Esophagus muscularis mucosa (tissue), 4 donors: ENCODE measurements around the gene REX1BD. TPM values are rescaled to one million over a fixed set of nuclear protein-coding genes. Genes with fewer than 3 reads are reported as not detected.

Experiments used
- DNase-seq: peaks from one replicate; pipeline ENCODE4 v3.0.0-alpha.2; 2017; ENCODE audit errors: extremely low spot score
- H3K27ac ChIP-seq, 4 donors: fragments of 200-600 bp; sonication (generic); replicated peaks in 1 of 4; 1 replicate in 3 of 4; 2 replicates in 1 of 4; pipeline ENCODE4 v1.5.1; 2016 to 2019; ENCODE audit warnings: mild to moderate bottlenecking in 1 of 4
- H3K27me3 ChIP-seq, 4 donors: fragments of 200-600 bp; sonication (generic); one replicate each; pipeline versions ENCODE4 v1.5.1 to v1.6.0; 2016 to 2019
- H3K36me3 ChIP-seq, 4 donors: fragments of 200-600 bp; sonication (generic); one replicate each; pipeline ENCODE4 v1.5.1; 2016 to 2019
- H3K4me1 ChIP-seq, 4 donors: fragments of 200-600 bp; sonication (generic); one replicate each; pipeline ENCODE4 v1.5.1; 2016 to 2019
- H3K4me3 ChIP-seq, 4 donors: fragments of 200-600 bp; sonication (generic); 1 replicate in 2 of 4; 2 replicates in 2 of 4; pipeline ENCODE4 v1.5.1; 2016 to 2019; ENCODE audit warnings: mild to moderate bottlenecking in 4 of 4, moderate library complexity in 1 of 4
- H3K9me3 ChIP-seq, 4 donors: fragments of 200-600 bp; sonication (generic); 1 replicate in 3 of 4; 2 replicates in 1 of 4; pipeline ENCODE4 v1.5.1; 2016 to 2019
- EP300 ChIP-seq: sonication (generic); formaldehyde crosslinking; IDR thresholded peaks from one replicate; pipeline ENCODE4 v1.6.1; 2017; ENCODE audit warnings: antibody characterized with exemption
- POLR2A ChIP-seq: fragments of 450-650 bp; IDR thresholded peaks from one replicate; pipeline ENCODE4 v1.6.1; 2017; ENCODE audit warnings: antibody characterized with exemption, moderate library complexity, mild to moderate bottlenecking, low read depth
- POLR2AphosphoS5 ChIP-seq, 2 donors: sonication (generic); formaldehyde crosslinking; IDR thresholded peaks; one replicate each; pipeline ENCODE4 v1.6.1; 2017; ENCODE audit warnings: antibody characterized with exemption in 2 of 2
- WGBS: methylation state at CpG from one replicate; pipeline ENCODE4 v1.1.5; 2018; 5-methylcytosine and 5-hydroxymethylcytosine counted together
- intact Hi-C: fragments of 100-400 bp; cut with DNase I; formaldehyde crosslinking; loops from one replicate; pipeline ENCODE4 v1.15.1; 2023
- total RNA-seq, 4 donors: library from RNA; depleted of rRNA; stranded (reverse); fragments of >200 nt; gene quantifications; one replicate each; pipeline versions ENCODE4 v1.1.0 to v1.2.1, GENCODE V29; 2016
- TF ChIP-seq, protein P1 (sequence below), 3 experiments: fragments of 200-600 bp in 2 of 3; fragments of 450-650 bp in 1 of 3; sonication (generic) in 2 of 3; IDR thresholded peaks; one replicate each; pipeline ENCODE4 v1.5.1; 2017 to 2019; ENCODE audit warnings: antibody characterized with exemption in 3 of 3, mild to moderate bottlenecking in 2 of 3, moderate library complexity in 1 of 3

REX1BD gene
- total RNA-seq, 4 donors from 2014 or later = 56.1 to 77.7 (median 67.0) TPM

DNA sequence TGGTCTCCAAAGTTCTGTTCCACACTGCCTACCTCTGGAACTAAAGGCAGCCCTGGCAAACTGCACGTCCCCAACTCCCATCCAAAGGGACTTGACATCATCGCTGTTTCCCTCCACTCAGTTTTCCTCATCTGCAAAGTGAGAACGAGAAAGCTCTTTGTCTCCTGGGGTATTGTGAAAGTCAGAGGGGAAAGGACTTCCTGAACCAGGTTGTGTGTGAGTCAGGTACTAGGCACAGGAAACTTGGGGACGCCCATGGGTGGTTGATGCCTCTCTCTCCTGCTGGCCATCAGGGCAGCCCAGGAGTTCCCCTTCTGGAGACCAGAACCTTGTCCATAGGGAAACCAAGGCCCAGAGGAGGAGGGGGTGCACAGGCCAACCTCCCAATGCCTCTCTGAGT, 13.3 kb downstream of the REX1BD start:
- no peak for DNase-seq
- Histone ChIP-seq H3K4me1 (peaks cover 7 to 33% (median 25%) of the 10 kb centered on the region in 4 donors), H3K36me3 (no peaks in the 10 kb centered on the region), H3K4me3 (no peak overlapping the region), H3K27me3 (peaks cover 7 to 90% (median 36%) of the 10 kb centered on the region in 4 donors), H3K27ac (no peak overlapping the region), H3K9me3 (no peaks in the 10 kb centered on the region)
- 95% methylated on average over 4 of the region's 4 CpGs for WGBS
- intact Hi-C loops = no loop called here
- TF ChIP-seq EP300 (no peak), POLR2A (no peak), POLR2AphosphoS5 (IDR thresholded peaks at IDR 0.05) (no peak)
- TF ChIP-seq, protein P1, sequence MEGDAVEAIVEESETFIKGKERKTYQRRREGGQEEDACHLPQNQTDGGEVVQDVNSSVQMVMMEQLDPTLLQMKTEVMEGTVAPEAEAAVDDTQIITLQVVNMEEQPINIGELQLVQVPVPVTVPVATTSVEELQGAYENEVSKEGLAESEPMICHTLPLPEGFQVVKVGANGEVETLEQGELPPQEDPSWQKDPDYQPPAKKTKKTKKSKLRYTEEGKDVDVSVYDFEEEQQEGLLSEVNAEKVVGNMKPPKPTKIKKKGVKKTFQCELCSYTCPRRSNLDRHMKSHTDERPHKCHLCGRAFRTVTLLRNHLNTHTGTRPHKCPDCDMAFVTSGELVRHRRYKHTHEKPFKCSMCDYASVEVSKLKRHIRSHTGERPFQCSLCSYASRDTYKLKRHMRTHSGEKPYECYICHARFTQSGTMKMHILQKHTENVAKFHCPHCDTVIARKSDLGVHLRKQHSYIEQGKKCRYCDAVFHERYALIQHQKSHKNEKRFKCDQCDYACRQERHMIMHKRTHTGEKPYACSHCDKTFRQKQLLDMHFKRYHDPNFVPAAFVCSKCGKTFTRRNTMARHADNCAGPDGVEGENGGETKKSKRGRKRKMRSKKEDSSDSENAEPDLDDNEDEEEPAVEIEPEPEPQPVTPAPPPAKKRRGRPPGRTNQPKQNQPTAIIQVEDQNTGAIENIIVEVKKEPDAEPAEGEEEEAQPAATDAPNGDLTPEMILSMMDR (IDR thresholded peaks at IDR 0.05) = no peak

DNA sequence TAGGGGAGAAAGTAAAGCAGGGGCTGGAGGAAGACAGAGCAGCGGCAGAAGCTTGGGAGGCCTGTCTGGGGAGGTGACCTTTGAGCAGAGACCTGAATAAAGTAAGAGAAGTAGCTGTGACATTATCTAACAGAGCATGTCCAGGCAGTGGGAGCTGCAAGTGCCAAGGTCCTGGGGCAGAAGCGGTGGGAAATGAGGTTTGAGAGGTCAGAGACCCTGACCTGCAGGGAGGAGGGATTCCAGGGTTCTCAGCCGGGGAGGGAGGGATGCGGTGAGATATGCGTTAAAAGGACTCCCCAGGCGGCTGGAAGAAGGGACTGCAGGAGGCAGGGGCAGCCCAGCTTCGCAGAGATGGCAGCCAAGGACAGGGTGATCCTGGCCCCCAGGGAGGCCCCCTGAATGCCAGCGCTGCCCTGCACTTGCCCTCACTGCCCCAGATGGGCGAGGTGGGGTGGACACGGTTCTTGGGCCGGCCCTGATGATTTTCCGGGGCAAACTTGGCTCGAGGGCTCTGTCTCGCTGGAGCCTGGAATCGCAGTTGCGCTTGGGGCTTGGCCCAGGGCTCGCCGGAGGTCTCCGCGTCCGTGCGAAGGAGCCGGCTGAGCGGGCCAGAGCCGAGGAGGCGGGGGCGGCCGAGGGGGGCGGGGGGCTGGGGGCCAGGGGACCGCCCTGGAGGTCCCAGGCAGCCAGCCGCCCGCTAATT, 14.8 kb downstream of the REX1BD start:
- no peak for DNase-seq
- TF ChIP-seq POLR2AphosphoS5 (IDR thresholded peaks at IDR 0.05) (no peak), EP300 (no peak), POLR2A (no peak)
- TF ChIP-seq, protein P1 (IDR thresholded peaks at IDR 0.05) = peak in 1 of 3 experiments; percentile 29
- Histone ChIP-seq H3K4me3 (peak overlapping the region; percentile 8 to 53 (median 22)), H3K27ac (no peak overlapping the region), H3K9me3 (no peaks in the 10 kb centered on the region), H3K36me3 (no peaks in the 10 kb centered on the region), H3K27me3 (peaks cover 10 to 96% (median 44%) of the 10 kb centered on the region in 4 donors), H3K4me1 (peaks cover 18 to 45% (median 39%) of the 10 kb centered on the region in 4 donors)
- intact Hi-C loops = no loop called here
- WGBS = 30% methylated on average over 13 of the region's 32 CpGs

DNA sequence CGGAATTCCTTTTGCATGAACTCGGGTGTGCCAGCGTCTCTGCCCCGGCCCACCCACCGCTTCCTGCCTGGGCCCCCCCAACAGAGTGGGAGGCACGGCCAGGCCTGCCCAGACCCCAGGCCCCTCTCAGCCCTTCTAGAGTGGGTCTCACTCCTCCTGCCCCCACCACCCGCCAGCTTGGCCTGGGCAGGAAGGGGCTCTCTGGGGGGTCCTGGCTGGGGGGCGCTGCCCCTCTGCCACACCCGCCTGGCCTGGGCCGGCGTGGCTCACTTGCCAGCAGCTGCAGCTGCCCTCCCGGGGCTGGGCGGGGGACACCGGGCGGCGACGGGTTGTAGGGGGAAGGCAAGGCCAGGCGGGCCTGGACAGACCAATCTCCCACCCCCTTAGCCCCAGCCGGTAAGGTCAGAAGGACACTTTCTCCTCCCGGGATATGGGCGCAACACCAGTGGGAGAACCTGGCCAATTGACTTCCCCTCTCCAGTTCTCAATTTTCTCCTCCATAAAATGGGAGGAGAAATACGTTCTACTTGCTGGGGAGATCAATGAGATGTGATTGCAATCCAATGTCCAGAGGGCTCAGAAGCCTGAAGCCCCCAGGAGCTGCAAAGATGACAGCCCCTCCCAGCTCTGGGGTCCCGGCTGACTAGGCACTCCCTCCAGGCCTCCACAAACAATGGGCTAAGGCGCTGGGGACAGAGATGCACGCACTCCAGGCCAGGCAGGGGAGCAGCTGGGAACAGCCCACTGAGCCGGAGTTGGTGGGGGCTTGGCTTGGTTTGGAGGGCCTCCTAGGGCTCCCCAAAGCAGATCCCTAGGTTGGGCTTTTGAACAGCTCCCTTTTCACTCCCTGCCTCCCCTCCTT, 15.6 kb downstream of the REX1BD start:
- intact Hi-C loops = no loop called here
- TF ChIP-seq, protein P1 (IDR thresholded peaks at IDR 0.05) = no peak
- TF ChIP-seq POLR2AphosphoS5 (IDR thresholded peaks at IDR 0.05) = no peak
- TF ChIP-seq POLR2A = no peak
- TF ChIP-seq EP300 = no peak
- no peak for DNase-seq
- peaks cover 10 to 96% (median 48%) of the 10 kb centered on the region in 4 donors for H3K27me3 ChIP-seq
- H3K27ac ChIP-seq = no peak overlapping the region
- peaks cover 18 to 45% (median 39%) of the 10 kb centered on the region in 4 donors for H3K4me1 ChIP-seq
- H3K36me3 ChIP-seq = no peaks in the 10 kb centered on the region
- peak overlapping the region; percentile 8 to 53 (median 22) for H3K4me3 ChIP-seq
- 51% methylated on average over 14 of the region's 26 CpGs for WGBS
- H3K9me3 ChIP-seq = no peaks in the 10 kb centered on the region

DNA sequence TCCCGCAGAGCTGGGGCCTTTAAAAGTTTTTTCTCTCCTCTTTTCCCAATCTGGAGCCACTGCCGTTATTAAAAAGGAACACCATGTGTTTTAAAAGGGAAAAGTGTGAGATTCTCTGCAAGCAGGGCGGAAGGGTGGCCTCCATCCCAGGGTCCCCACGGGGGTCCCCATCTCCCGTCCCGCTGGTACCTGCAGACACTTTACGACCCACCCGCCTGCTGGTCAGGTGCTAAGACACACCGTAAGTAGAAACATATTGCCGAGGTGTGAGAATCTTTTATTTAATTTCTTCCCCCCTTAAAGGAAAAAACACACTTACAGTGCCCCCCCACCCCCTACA, 16.2 kb downstream of the REX1BD start:
- H3K27ac ChIP-seq = no peak overlapping the region
- no peak for DNase-seq
- WGBS = 62% methylated on average over 10 of the region's 10 CpGs
- TF ChIP-seq POLR2A (no peak), POLR2AphosphoS5 (IDR thresholded peaks at IDR 0.05) (no peak), EP300 (no peak)
- TF ChIP-seq, protein P1 (IDR thresholded peaks at IDR 0.05) = no peak
- H3K4me3 ChIP-seq = peak overlapping the region in 1 of 4 donors; percentile 53
- intact Hi-C loops = no loop called here
- H3K9me3 ChIP-seq = no peaks in the 10 kb centered on the region
- H3K4me1 ChIP-seq = peaks cover 18 to 45% (median 39%) of the 10 kb centered on the region in 4 donors
- peaks cover 10 to 96% (median 49%) of the 10 kb centered on the region in 4 donors for H3K27me3 ChIP-seq
- H3K36me3 ChIP-seq = no peaks in the 10 kb centered on the region
